ENCODE data around the gene CAMTA1.

The CAMTA1 gene

DNA sequence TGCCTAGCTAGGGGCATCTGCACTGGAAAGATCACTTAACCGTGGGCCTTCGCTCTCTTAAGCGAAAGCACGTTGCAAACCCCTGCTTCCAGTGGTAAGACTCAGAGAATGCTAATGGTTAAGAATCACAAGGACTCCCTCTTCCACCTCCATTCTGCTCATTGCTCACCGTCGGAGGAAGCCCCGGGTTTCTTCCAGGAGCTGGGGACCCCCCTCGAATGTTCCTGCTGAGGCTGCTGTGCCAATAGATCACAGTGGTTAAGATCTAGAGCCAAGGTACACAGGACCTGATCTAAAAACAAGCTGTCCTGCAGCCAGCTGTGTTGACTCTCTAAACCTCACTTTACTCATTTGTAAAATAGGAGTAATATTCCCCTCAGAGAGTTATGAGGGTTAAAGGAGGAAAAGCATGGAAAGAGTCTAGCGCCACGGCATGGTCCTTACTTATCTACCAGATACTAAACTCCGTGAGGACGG, 986.6 kb downstream of the CAMTA1 start:
- peak overlapping the region; percentile 64 for H3K4me3 ChIP-seq (ENCODE audit: control insufficient read depth, low read depth, low read length)
- TF ChIP-seq CTCF (IDR thresholded peaks at IDR 0.05; ENCODE audit: control insufficient read depth, insufficient read depth, low read depth, low read length, missing control alignments) = no peak
- DNase-seq (ENCODE audit: low read depth) = no peak

DNA sequence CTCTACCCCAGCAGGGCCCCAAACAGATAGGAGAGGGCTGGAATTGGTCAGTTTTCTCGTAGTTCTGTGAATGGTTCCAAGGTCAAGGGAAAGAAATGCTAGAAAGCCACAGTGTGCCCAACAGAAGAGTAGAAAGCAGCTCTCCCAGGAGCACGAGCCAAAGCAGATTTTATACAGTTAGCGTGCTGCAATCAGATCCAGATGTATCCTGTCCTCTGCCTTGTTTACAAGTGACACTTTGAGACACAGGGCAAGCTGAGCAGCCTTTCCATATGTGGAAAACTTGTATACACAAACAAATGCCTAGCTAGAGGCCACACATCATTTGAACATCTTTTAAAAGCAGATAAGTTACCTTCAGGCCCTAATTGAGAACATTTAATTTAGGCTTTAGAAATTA, 992.3 kb downstream of the CAMTA1 start:
- no peak overlapping the region for H3K4me3 ChIP-seq (ENCODE audit: control insufficient read depth, low read depth, low read length)
- no peak for TF ChIP-seq CTCF (IDR thresholded peaks at IDR 0.05; ENCODE audit: control insufficient read depth, insufficient read depth, low read depth, low read length, missing control alignments)
- no peak for DNase-seq (ENCODE audit: low read depth)

GRCh38 chr1:7778133-7778628, 992.9 kb downstream of the CAMTA1 start:
- no peak for DNase-seq (ENCODE audit: low read depth)
- TF ChIP-seq CTCF (IDR thresholded peaks at IDR 0.05; ENCODE audit: control insufficient read depth, insufficient read depth, low read depth, low read length, missing control alignments) = no peak
- no peak overlapping the region for H3K4me3 ChIP-seq (ENCODE audit: control insufficient read depth, low read depth, low read length)

- H3K4me3 ChIP-seq (ENCODE audit: control insufficient read depth, low read depth, low read length) = no peak overlapping the region
- DNase-seq (ENCODE audit: low read depth) = no peak
- no peak for TF ChIP-seq CTCF (IDR thresholded peaks at IDR 0.05; ENCODE audit: control insufficient read depth, insufficient read depth, low read depth, low read length, missing control alignments)
Measured at GRCh38 chr1:7780976-7781375, 995.7 kb downstream of the CAMTA1 start.

DNA sequence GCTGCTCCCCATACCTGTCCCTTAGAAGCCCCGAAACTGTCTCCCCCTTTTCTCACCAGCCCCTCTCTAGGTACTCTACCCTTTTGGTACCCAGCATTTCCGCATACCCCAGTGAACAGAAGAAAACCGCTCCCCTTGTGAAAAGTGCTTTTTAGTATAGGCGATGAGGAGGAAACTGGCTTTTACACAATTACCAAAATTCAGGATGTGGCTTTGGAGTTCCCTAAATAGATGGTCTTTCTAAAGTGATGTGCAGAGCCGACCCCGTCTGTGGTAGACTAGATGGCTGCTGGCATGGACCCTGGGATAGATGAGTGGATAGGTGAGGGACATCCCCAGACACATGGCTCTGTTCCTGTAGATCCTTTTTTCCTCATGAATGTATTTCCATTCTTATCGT, 996.2 kb downstream of the CAMTA1 start:
- TF ChIP-seq CTCF (IDR thresholded peaks at IDR 0.05; ENCODE audit: control insufficient read depth, insufficient read depth, low read depth, low read length, missing control alignments) = no peak
- H3K4me3 ChIP-seq (ENCODE audit: control insufficient read depth, low read depth, low read length) = no peak overlapping the region
- DNase-seq (ENCODE audit: low read depth) = no peak

- TF ChIP-seq CTCF (IDR thresholded peaks at IDR 0.05; ENCODE audit: control insufficient read depth, insufficient read depth, low read depth, low read length, missing control alignments) = no peak
- no peak overlapping the region for H3K4me3 ChIP-seq (ENCODE audit: control insufficient read depth, low read depth, low read length)
- no peak for DNase-seq (ENCODE audit: low read depth)
Measured at GRCh38 chr1:7781923-7782495, 996.8 kb downstream of the CAMTA1 start.

All from AG09309 (cell line).